Measurements from ENCODE around the gene TCP11L2.
"Not testable (repeated sequence)": the region's sequence is repeated elsewhere in the genome, so short reads cannot be mapped to it uniquely, and the experiment has no call there.

The TCP11L2 gene

GRCh38 chr12:106284358-106285105 is 18.0 kb upstream of the TCP11L2 start:
- DNase-seq: no peak

GRCh38 chr12:106285982-106286381 is 16.6 kb upstream of the TCP11L2 start:
- no peak for DNase-seq

GRCh38 chr12:106286576-106287162 is 15.9 kb upstream of the TCP11L2 start:
- not testable (repeated sequence) for DNase-seq

GRCh38 chr12:106287364-106287763 is 15.2 kb upstream of the TCP11L2 start:
- DNase-seq: no peak

- DNase-seq: no peak
Measured at GRCh38 chr12:106288101-106288493, 14.4 kb upstream of the TCP11L2 start.

GRCh38 chr12:106288494-106289195 is 13.9 kb upstream of the TCP11L2 start:
- DNase-seq: no peak

GRCh38 chr12:106289196-106289681 is 13.3 kb upstream of the TCP11L2 start:
- no peak for DNase-seq

GRCh38 chr12:106290666-106291065 is 11.9 kb upstream of the TCP11L2 start:
- DNase-seq: no peak

- DNase-seq: no peak
Measured at GRCh38 chr12:106291342-106291741, 11.2 kb upstream of the TCP11L2 start.

- no peak for DNase-seq
Measured at GRCh38 chr12:106292339-106292738, 10.2 kb upstream of the TCP11L2 start.

GRCh38 chr12:106296179-106296877 is 6.2 kb upstream of the TCP11L2 start:
- DNase-seq: no peak

GRCh38 chr12:106297075-106297474 is 5.5 kb upstream of the TCP11L2 start:
- no peak for DNase-seq

- no peak for DNase-seq
Measured at GRCh38 chr12:106297681-106298080, 4.9 kb upstream of the TCP11L2 start.

- no peak for DNase-seq
Measured at GRCh38 chr12:106299202-106299774, 3.2 kb upstream of the TCP11L2 start.

GRCh38 chr12:106300761-106301160 is 1.8 kb upstream of the TCP11L2 start:
- no peak for DNase-seq

- no peak for DNase-seq
Measured at GRCh38 chr12:106301241-106301610, 1.3 kb upstream of the TCP11L2 start.

GRCh38 chr12:106301611-106302321 is 767 bp upstream of the TCP11L2 start:
- DNase-seq: peak; percentile 60

- peak; percentile 79 for DNase-seq
Measured at GRCh38 chr12:106303202-106303820, 778 bp downstream of the TCP11L2 start.

- DNase-seq: peak; percentile 33
Measured at GRCh38 chr12:106304001-106304421, 1.5 kb downstream of the TCP11L2 start.

GRCh38 chr12:106304797-106305196 is 2.3 kb downstream of the TCP11L2 start:
- DNase-seq: no peak

- no peak for DNase-seq
Measured at GRCh38 chr12:106305376-106305775, 2.8 kb downstream of the TCP11L2 start.

- DNase-seq: no peak
Measured at GRCh38 chr12:106307181-106307580, 4.6 kb downstream of the TCP11L2 start.

Data from activated CD4-positive, CD25-positive, alpha-beta regulatory T cell treated with anti-CD3 and anti-CD28 coated beads, Interleukin-2, amount 50 U/mL, for 72 hours (primary cell).